Large intestine (tissue), 3 donors: ENCODE results near the gene MTARC2. TPM values are rescaled to one million over a fixed set of nuclear protein-coding genes. Genes with fewer than 3 reads are reported as not detected.

Experiments used
- DNase-seq, 2 donors: peaks; one replicate each; pipeline versions ENCODE4 v3.0.0 to v3.0.0-alpha.2; 2013
- H3K27ac ChIP-seq: one replicate; pipeline ENCODE4 v1.5.1; 2013; ENCODE audit warnings: low read length
- H3K27me3 ChIP-seq: 2 replicates; pipeline ENCODE4 v1.6.1; 2013; ENCODE audit warnings: low read length; ENCODE audit not compliant: control insufficient read depth, insufficient read depth
- H3K36me3 ChIP-seq: 2 replicates; pipeline ENCODE4 v1.6.1; 2013; ENCODE audit warnings: low read length; ENCODE audit not compliant: control insufficient read depth, insufficient read depth
- H3K4me1 ChIP-seq: one replicate; pipeline ENCODE4 v1.6.1; 2013; ENCODE audit warnings: low read length; ENCODE audit not compliant: control insufficient read depth, insufficient read depth
- H3K4me3 ChIP-seq: one replicate; pipeline ENCODE4 v1.5.1; 2013; ENCODE audit warnings: low read length
- H3K9me3 ChIP-seq: one replicate; pipeline ENCODE4 v1.6.1; 2013; ENCODE audit warnings: mild to moderate bottlenecking, low read depth, low read length, moderate library complexity; ENCODE audit not compliant: control insufficient read depth
- WGBS: methylation state at CpG from one replicate; pipeline ENCODE4 v1.1.5; 2013; ENCODE audit warnings: low lambda C conversion rate; ENCODE audit not compliant: insufficient coverage; 5-methylcytosine and 5-hydroxymethylcytosine counted together
- polyA plus RNA-seq: library from polyadenylated mRNA; unstranded; fragments of 120-200 nt; gene quantifications from one replicate; pipeline ENCODE4 v1.2.1, GENCODE V29; 2013

Gene MTARC2
- polyA plus RNA-seq, 1 donor: 93.5 TPM

DNA sequence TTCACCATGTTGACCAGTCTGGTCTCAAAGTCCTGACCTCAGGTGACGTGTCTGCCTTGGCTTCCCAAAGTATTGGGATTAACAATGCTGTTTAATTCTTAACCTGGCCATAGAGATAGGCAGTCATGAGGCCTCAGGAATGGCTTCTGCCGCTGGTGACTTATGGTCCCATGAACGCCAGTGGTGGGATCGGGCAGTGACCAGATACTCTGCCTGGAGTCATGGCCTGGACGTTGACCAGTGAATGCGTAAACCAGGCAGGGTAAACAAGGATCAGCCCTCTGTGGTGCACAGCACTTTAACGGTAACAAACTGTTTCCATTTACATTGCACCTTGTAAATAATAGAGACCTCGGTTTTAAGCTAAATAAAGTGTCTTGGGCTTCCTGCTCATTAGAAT lies 61.6 kb downstream of the MTARC2 start:
- peaks cover 23% of the 10 kb centered on the region for H3K36me3 ChIP-seq
- DNase-seq: no peak
- 67% methylated on average over 1 of the region's 8 CpGs for WGBS
- no peak overlapping the region for H3K4me3 ChIP-seq
- no peaks in the 10 kb centered on the region for H3K4me1 ChIP-seq
- H3K27ac ChIP-seq: no peak overlapping the region
- no peaks in the 10 kb centered on the region for H3K27me3 ChIP-seq
- H3K9me3 ChIP-seq: no peaks in the 10 kb centered on the region

DNA sequence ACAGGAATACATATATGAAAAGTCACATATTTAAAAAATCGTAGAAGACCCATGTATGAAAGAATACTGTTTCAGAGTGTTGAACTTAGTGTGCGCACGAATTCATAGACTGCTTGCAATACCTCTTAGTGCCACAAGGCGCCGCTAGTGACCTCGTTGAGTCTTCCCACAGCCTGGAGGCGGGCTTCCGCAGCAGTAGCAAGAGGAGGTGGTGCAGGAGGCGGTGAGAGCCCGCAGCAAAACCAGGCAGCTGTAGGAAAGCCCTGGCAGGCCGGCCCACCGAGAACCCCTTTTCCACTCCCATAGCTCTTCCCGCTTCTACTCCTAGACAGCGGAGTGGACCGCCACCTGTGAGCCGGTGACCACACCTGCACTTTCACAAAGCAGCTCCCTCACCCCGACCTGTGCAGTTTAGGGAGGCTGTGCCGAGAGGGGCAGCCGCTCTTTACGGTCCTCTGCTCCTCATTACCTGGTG lies 62.1 kb downstream of the MTARC2 start:
- Histone ChIP-seq H3K36me3 (peaks cover 20% of the 10 kb centered on the region), H3K9me3 (no peaks in the 10 kb centered on the region), H3K27me3 (no peaks in the 10 kb centered on the region), H3K4me3 (no peak overlapping the region), H3K4me1 (no peaks in the 10 kb centered on the region), H3K27ac (peak overlapping the region; percentile 16)
- WGBS: 40% methylated on average over 1 of the region's 20 CpGs
- peak; percentile 58 to 65 for DNase-seq

DNA sequence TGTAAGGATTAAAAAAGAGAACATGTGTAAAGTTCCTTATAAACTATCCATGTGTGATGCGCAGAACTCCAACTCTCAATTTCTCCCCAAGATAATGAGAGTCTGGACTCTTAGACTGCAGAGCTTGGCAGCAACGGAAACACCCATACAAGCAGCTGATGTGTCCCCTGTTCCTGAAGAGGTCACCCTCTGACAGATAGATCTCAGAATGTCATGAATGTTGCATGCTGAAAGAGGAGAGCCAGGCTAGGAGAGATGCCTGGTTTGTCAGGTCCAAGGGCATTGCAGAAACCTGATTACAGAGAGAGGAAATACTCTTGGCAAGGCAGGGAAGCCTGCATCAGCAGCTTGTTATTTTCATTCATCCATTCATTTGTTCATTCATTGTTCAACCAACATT lies 62.8 kb downstream of the MTARC2 start:
- DNase-seq: no peak
- peaks cover 24% of the 10 kb centered on the region for H3K36me3 ChIP-seq
- H3K27me3 ChIP-seq: no peaks in the 10 kb centered on the region
- WGBS: no CpG with 5 or more reads among the region's 2 CpGs
- H3K9me3 ChIP-seq: no peaks in the 10 kb centered on the region
- H3K4me3 ChIP-seq: no peak overlapping the region
- no peak overlapping the region for H3K27ac ChIP-seq
- no peaks in the 10 kb centered on the region for H3K4me1 ChIP-seq

DNA sequence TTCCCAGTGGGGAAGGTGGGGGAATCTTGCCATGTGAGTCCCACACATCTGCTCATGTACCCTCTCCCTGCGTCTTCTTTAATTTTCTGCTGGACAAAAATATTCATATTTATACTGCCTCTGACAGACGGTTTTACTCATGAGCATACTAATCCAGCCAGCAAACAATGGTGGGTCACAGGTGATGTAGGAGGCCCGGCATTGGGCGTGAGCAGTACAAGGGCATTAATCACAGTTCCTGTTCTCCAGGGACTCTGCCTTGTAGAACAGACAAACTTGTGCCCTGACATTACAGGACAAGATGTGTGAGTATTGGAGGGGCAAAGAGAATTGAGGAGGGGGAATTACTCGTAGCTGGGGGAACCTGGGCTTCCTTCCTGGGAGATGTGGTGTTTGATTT lies 63.6 kb downstream of the MTARC2 start:
- Histone ChIP-seq H3K27ac (no peak overlapping the region), H3K4me3 (no peak overlapping the region), H3K4me1 (no peaks in the 10 kb centered on the region), H3K36me3 (peaks cover 21% of the 10 kb centered on the region), H3K9me3 (no peaks in the 10 kb centered on the region), H3K27me3 (no peaks in the 10 kb centered on the region)
- no peak for DNase-seq
- no CpG with 5 or more reads among the region's 5 CpGs for WGBS

DNA sequence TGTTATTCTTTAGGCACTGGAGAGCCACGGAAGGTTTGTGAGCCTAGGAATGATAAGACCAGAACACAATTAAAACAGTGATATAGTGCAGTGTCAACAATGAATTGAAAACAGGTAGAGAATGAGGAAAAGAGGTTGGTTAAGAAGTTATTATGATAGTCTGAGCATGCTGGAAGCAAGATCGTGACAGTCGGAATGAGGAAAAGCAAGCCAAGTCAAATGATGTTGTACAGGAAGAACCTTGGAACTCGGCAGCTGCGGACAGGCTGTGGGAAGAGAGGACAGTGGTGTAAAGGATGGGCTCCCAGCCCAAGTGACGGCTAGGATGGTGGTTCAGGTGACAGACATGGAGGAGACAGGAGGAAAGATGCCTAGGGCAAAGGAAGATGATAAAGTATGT lies 64.2 kb downstream of the MTARC2 start:
- 65% methylated on average over 4 of the region's 6 CpGs for WGBS
- Histone ChIP-seq H3K36me3 (peaks cover 21% of the 10 kb centered on the region), H3K27me3 (no peaks in the 10 kb centered on the region), H3K4me3 (no peak overlapping the region), H3K9me3 (no peaks in the 10 kb centered on the region), H3K27ac (no peak overlapping the region), H3K4me1 (no peaks in the 10 kb centered on the region)
- no peak for DNase-seq

DNA sequence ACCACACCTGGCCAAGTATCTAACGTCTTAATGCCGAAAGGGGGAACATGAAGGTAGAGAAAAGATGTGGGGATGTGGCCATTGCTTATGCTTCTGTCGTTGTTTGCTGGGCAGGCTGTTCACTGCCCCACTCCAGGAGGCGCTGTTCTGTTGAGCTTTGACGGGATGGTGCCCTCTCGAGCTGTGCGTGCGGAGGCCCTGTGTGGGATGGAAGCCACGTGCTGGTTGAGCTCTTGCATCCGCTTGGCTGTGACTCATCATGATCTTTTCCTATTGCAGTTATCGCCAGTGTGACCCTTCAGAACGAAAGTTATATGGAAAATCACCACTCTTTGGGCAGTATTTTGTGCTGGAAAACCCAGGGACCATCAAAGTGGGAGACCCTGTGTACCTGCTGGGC lies 64.9 kb downstream of the MTARC2 start:
- no peaks in the 10 kb centered on the region for H3K9me3 ChIP-seq
- no peaks in the 10 kb centered on the region for H3K27me3 ChIP-seq
- WGBS: no CpG with 5 or more reads among the region's 12 CpGs
- peaks cover 21% of the 10 kb centered on the region for H3K36me3 ChIP-seq
- no peaks in the 10 kb centered on the region for H3K4me1 ChIP-seq
- no peak overlapping the region for H3K27ac ChIP-seq
- no peak for DNase-seq
- no peak overlapping the region for H3K4me3 ChIP-seq

DNA sequence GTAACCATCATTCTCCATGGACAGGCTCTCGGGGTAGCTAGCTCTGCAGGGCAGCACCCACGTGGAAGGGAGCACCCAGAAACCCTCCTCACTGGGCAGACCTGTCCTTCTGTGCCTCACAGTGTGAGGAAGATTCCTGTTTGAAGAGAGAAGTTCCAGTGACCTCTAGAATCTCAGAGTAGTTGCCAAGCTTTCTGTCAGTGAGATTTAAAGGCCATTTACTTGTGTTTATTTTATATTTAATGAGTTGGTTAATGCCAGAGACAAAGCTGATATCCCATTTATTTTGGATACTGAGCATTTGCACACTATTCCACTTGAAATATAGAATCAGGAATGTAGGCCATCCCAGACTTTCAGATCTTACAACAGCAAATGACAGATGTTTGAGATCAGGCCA lies 67.3 kb downstream of the MTARC2 start:
- Histone ChIP-seq H3K4me3 (no peak overlapping the region), H3K36me3 (peaks cover 18% of the 10 kb centered on the region), H3K27ac (no peak overlapping the region), H3K9me3 (no peaks in the 10 kb centered on the region), H3K27me3 (no peaks in the 10 kb centered on the region), H3K4me1 (peaks cover 4% of the 10 kb centered on the region)
- WGBS: no CpG with 5 or more reads among the region's 2 CpGs
- DNase-seq: no peak

DNA sequence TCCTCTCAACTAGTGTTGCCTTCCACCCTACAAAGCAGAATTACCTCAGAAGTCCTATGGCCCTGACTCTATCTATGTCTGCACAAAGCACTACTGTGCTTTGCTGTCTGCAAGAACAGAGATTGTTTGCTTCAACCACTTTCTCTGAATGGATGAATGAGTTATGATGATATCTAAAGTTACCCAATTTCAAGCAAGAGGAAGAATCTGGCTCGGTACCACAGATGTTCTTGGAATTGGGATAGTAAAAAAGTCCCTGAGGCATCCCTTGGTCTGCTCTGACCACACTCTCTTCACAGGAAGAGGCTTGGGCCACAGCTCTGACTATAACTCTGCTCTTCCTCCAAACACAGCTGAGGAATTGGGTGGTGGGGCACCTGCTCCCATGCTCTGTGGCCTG lies 69.8 kb downstream of the MTARC2 start:
- H3K4me3 ChIP-seq: no peak overlapping the region
- H3K27ac ChIP-seq: no peak overlapping the region
- no peaks in the 10 kb centered on the region for H3K27me3 ChIP-seq
- H3K4me1 ChIP-seq: peaks cover 4% of the 10 kb centered on the region
- WGBS: no CpG with 5 or more reads among the region's 1 CpG
- no peak for DNase-seq
- no peaks in the 10 kb centered on the region for H3K9me3 ChIP-seq
- H3K36me3 ChIP-seq: peaks cover 13% of the 10 kb centered on the region

DNA sequence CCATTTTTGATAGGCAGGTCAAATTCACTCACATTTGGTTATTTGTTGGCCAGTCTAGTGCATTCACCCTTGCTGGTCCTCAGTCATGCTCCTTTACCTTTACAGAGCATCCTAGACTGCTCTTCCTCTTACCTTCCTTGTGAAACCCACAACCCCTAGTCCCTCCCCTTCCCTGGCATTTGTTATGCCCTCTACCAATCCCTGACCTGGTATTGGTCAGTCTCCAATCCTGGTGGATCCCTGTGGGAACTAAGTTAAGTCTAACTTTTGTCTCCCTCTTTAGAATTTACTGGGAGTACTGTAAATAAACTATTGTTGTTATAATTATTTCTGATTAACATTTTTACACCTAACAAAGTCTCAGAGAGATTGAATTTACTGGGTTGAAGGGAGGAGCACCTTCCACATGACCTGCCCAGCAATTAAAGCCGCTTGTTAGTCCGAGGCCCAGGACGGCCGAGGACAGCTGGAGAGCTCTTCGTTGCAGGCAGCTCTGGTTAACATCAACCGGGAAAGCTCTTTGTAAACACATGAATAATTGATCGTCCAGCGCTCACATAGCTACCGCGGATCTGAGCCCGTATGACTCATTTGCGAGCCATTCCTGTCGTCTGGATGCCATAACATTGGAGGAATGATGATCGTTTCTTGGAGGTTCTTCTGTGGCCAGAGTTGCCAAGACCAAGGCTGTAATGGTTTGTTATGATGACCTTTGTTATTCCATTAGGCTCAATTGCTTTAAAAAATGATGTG lies 70.5 kb downstream of the MTARC2 start:
- H3K27ac ChIP-seq: peak overlapping the region; percentile 41
- no peaks in the 10 kb centered on the region for H3K27me3 ChIP-seq
- H3K4me3 ChIP-seq: no peak overlapping the region
- peaks cover 8% of the 10 kb centered on the region for H3K36me3 ChIP-seq
- peak; percentile 65 to 68 for DNase-seq
- H3K9me3 ChIP-seq: no peaks in the 10 kb centered on the region
- 80% methylated on average over 1 of the region's 14 CpGs for WGBS
- peaks cover 4% of the 10 kb centered on the region for H3K4me1 ChIP-seq

DNA sequence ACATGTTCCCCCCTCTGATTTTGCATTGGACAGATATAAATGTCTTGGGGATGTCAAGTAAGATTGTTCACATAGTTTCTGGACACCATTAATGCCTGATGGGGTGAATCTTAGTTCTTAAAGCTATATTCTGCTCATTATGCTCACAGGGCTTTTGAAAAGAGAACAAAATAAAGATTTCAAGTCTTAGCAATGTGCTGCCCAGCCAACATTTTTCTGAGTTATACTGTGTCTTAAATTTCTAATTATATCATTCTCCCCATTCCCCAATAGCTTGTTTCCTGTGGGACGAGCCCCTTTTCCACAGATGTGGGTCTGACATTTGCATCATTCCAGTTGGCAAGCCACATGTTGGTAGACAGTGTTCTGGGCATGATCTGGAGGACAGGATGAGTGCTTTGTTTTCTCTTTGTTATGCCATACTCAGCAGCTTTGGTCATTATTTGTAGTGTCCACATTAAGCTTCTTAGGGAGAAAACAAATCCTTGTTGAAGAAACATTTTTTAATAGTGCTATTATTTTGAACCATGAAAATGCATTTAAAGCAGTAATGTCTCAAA lies 71.4 kb downstream of the MTARC2 start:
- Histone ChIP-seq H3K27ac (no peak overlapping the region), H3K4me3 (no peak overlapping the region), H3K36me3 (peaks cover 8% of the 10 kb centered on the region), H3K4me1 (peaks cover 4% of the 10 kb centered on the region), H3K9me3 (no peaks in the 10 kb centered on the region), H3K27me3 (no peaks in the 10 kb centered on the region)
- DNase-seq: no peak
- WGBS: no CpG with 5 or more reads among the region's 1 CpG
